Measurements from ENCODE around the gene PTPRN2.

Gene PTPRN2

GRCh38 chr7:158120716-158121115, 466.9 kb downstream of the PTPRN2 start:
- TF ChIP-seq CTCF (IDR thresholded peaks at IDR 0.05; ENCODE audit: insufficient read depth, missing control alignments), result no peak
- DNase-seq (ENCODE audit: insufficient read length, low spot score), result no peak
- no peak for FAIRE-seq

- no peak for TF ChIP-seq CTCF (IDR thresholded peaks at IDR 0.05; ENCODE audit: insufficient read depth, missing control alignments)
- DNase-seq (ENCODE audit: insufficient read length, low spot score), result no peak
- no peak for FAIRE-seq
Measured at GRCh38 chr7:158120316-158120715, 467.3 kb downstream of the PTPRN2 start.

GRCh38 chr7:158117341-158118222, 470.0 kb downstream of the PTPRN2 start:
- no peak for FAIRE-seq
- TF ChIP-seq CTCF (IDR thresholded peaks at IDR 0.05; ENCODE audit: insufficient read depth, missing control alignments), result no peak
- no peak for DNase-seq (ENCODE audit: insufficient read length, low spot score)

GRCh38 chr7:158116235-158116634, 471.4 kb downstream of the PTPRN2 start:
- DNase-seq (ENCODE audit: insufficient read length, low spot score) (no peak), FAIRE-seq (no peak)
- no peak for TF ChIP-seq CTCF (IDR thresholded peaks at IDR 0.05; ENCODE audit: insufficient read depth, missing control alignments)

- TF ChIP-seq CTCF (IDR thresholded peaks at IDR 0.05; ENCODE audit: insufficient read depth, missing control alignments), result no peak
- DNase-seq (ENCODE audit: insufficient read length, low spot score) (no peak), FAIRE-seq (no peak)
Measured at GRCh38 chr7:158114056-158114850, 473.4 kb downstream of the PTPRN2 start.

GRCh38 chr7:158113321-158114025, 474.1 kb downstream of the PTPRN2 start:
- DNase-seq (ENCODE audit: insufficient read length, low spot score) (no peak), FAIRE-seq (no peak)
- TF ChIP-seq CTCF (IDR thresholded peaks at IDR 0.05; ENCODE audit: insufficient read depth, missing control alignments), result no peak
